A172 (cell line): ENCODE data around the gene NAP1L1. TPM values are rescaled to one million over a fixed set of nuclear protein-coding genes. Genes with fewer than 3 reads are reported as not detected.

ENCODE experiments used
- DNase-seq: peaks from one replicate; pipeline ENCODE4 v3.0.0-alpha.2; 2015; ENCODE audit warnings: low spot score
- total RNA-seq: library from RNA; depleted of rRNA; stranded (reverse); fragments of >200 nt; shearing (Covaris generic); gene quantifications from 2 replicates; pipeline ENCODE4 v1.2.3, GENCODE V29; 2014

NAP1L1 gene
- total RNA-seq, 1 experiment from 2014 or later = 785 TPM

- no peak for DNase-seq
Measured at GRCh38 chr12:76038176-76038575, 46.3 kb downstream of the NAP1L1 start.

GRCh38 chr12:76037130-76038103 is 47.1 kb downstream of the NAP1L1 start:
- DNase-seq = peak; percentile 75

DNA sequence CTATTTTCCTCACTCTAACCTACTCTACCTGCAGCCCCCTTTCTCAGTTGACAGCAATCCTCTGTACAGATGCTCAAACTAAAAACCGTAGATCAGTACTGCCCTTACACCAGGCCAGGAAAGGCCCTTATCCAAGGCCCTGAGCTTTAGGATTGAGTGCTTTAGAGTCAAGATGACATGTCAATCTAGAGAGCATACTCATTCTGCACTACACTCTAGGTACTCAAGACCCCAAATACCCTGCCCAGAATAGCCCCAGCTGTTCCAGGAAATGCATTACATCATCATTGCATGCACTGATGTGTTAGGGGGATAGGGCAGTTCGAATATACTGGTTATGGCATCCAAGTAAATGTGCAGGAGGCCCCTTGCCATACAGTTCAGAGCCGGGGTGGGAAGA is 49.4 kb downstream of the NAP1L1 start:
- no peak for DNase-seq

- no peak for DNase-seq
Measured at GRCh38 chr12:76033081-76034011, 51.1 kb downstream of the NAP1L1 start.

DNA sequence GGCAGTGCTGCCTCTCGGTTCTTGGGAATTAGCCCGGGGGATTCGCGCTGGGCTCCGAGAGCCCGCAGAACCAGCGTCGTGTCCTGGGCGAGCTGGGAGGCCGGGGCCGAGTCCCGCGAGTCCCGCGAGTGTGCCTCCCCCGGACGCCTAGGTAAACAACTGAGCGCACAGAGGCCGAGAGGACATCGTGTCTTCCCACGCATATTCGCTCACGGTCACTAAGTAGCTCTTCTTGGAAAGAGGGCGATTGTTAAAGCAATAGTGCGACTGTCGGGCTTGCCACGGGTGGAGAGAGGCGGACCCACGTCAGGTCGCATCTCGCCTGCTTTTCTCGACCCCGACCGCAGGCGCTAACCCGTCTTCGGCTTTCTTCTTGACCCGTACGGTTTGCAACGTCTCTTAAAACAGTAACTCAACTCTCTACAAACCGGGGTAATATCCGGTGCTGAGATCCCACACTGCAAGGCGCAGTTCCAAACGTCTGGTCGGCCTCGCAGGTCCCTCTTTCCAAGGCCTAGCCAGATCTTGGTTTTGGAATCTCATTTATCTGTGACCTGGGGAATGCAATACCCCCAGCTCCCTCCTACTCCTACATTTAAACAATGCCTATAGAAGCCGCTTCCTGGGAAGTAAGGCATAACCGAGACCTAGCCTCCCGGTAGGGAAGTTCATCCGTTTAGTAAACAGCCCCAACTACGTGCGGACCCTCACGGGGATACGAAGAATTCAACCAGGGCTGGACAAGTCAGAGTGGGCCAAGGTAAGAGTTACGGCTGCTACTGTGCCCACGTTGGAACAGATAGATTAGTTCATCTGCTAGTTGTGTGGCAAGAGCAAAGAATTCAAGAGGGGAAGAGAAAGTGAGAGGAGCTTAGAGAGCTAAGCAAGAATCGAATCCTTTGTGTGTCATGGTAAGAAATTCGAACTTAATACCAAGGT is 52.2 kb downstream of the NAP1L1 start:
- DNase-seq = peak; percentile 53

DNA sequence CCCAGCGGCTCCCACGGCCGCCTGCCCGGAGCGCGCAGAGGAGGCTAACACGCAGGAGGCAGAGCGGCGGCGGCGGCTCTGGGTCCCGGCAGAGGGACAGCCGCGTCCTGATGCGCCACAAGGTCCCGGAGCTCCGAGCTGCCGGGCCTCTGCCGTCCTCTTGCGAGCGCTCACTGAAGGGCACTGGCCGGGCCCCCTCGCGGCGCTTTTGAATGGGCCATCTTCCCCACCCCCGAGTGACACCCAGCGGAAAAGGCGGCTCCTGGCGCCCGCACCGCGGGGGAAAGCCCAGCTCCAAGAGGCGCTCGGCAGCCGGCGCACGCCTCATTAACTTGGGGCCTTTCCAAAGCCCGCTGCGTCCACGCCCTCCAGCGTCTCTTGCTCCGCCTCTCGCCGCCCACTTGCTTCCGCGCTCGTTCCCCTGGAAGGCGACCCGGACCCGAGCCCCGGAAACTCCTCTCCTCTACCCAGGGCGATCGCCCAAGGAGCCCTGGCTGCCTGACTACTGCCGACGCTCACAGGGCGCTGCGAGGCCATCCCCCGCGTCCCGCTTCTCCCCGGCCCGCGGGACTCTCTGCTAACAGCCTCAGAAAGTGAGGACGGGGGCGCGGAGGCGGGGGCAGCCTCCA is 53.0 kb downstream of the NAP1L1 start, which contains the start of gene PHLDA1:
Gene PHLDA1, minus strand, starts transcription at position 363 of the 629 bp plus-strand sequence.
- DNase-seq = peak; percentile 89

GRCh38 chr12:76031081-76031413 is 53.4 kb downstream of the NAP1L1 start:
- DNase-seq = no peak

- peak; percentile 44 for DNase-seq
Measured at GRCh38 chr12:76030341-76031080, 54.0 kb downstream of the NAP1L1 start.

- peak; percentile 49 for DNase-seq
Measured at GRCh38 chr12:76029982-76030340, 54.5 kb downstream of the NAP1L1 start.

GRCh38 chr12:76028571-76029277 is 55.8 kb downstream of the NAP1L1 start:
- DNase-seq = no peak

GRCh38 chr12:76026643-76027063 is 57.8 kb downstream of the NAP1L1 start:
- DNase-seq = no peak

- DNase-seq = no peak
Measured at GRCh38 chr12:76025601-76026575, 58.6 kb downstream of the NAP1L1 start.

DNA sequence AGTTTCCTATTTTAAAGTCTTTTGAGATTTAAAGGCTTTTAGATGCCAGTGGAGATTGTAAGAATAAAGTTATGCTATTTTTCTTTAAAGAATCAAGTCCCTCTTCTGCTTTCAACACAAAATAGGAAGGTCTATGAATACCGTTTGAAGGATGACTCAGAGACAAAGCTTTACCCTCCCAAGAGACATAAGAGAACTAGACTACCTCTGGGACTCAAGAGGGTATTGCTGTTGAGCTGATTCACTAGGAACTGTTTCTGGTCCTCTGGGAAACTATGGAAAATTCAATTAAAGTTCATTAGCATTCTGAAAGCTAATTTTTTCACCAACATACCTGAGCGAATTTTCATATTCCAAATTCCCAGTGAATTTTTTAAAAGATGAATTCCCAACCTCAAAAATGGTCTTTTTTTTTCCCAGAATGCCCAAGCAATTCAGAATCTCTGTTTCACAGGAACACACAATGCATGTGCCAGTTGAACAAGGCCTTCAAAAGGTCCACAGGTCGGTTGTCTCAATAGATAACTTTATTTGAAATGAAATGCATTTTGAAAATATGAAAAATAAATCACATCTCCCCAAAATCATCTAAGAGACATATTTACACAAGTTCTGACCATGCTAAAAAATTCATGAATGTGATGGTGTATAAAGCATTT is 59.4 kb downstream of the NAP1L1 start:
- DNase-seq = peak; percentile 58

- no peak for DNase-seq
Measured at GRCh38 chr12:76024102-76024781, 60.2 kb downstream of the NAP1L1 start.

GRCh38 chr12:76023069-76023690 is 61.3 kb downstream of the NAP1L1 start:
- no peak for DNase-seq

- no peak for DNase-seq
Measured at GRCh38 chr12:76022506-76022905, 62.0 kb downstream of the NAP1L1 start.
